GM12801 (cell line): Measurements from ENCODE around the gene LSM14B.

ENCODE experiments used
- CTCF ChIP-seq: IDR thresholded peaks from one replicate; pipeline ENCODE4 v1.5.1; 2011; ENCODE audit warnings: control low read depth; ENCODE audit not compliant: insufficient read length; ENCODE audit errors: extremely low read depth

Gene LSM14B

GRCh38 chr20:62179162-62179504, 56.9 kb downstream of the LSM14B start:
- TF ChIP-seq CTCF: no peak

GRCh38 chr20:62181808-62182207, 59.5 kb downstream of the LSM14B start:
- no peak for TF ChIP-seq CTCF

GRCh38 chr20:62182469-62183425, 60.5 kb downstream of the LSM14B start, which contains the start of gene MTG2:
Gene MTG2 (plus strand): TSS chr20:62183028. CDS start chr20:62193421, 10,393 bp downstream.
- TF ChIP-seq CTCF: no peak

- no peak for TF ChIP-seq CTCF
Observed at GRCh38 chr20:62183426-62184142, 61.3 kb downstream of the LSM14B start.
